ENCODE data around the gene TNS3.

The TNS3 gene

GRCh38 chr7:47394751-47395252 is 187.1 kb downstream of the TNS3 start:
- no peak for TF ChIP-seq CTCF (IDR thresholded peaks at IDR 0.05; ENCODE audit: borderline replicate concordance, insufficient read depth, low read depth, low read length)
- H3K4me3 ChIP-seq (ENCODE audit: low read depth, low read length) = no peak overlapping the region

- no peak overlapping the region for H3K4me3 ChIP-seq (ENCODE audit: low read depth, low read length)
- TF ChIP-seq CTCF (IDR thresholded peaks at IDR 0.05; ENCODE audit: borderline replicate concordance, insufficient read depth, low read depth, low read length) = no peak
Observed at GRCh38 chr7:47394216-47394615, 187.7 kb downstream of the TNS3 start.

- no peak for TF ChIP-seq CTCF (IDR thresholded peaks at IDR 0.05; ENCODE audit: borderline replicate concordance, insufficient read depth, low read depth, low read length)
- no peak overlapping the region for H3K4me3 ChIP-seq (ENCODE audit: low read depth, low read length)
Observed at GRCh38 chr7:47393406-47393805, 188.5 kb downstream of the TNS3 start.

- no peak overlapping the region for H3K4me3 ChIP-seq (ENCODE audit: low read depth, low read length)
- no peak for TF ChIP-seq CTCF (IDR thresholded peaks at IDR 0.05; ENCODE audit: borderline replicate concordance, insufficient read depth, low read depth, low read length)
Observed at GRCh38 chr7:47392241-47392759, 189.6 kb downstream of the TNS3 start.

GRCh38 chr7:47391726-47392125 is 190.2 kb downstream of the TNS3 start:
- no peak overlapping the region for H3K4me3 ChIP-seq (ENCODE audit: low read depth, low read length)
- no peak for TF ChIP-seq CTCF (IDR thresholded peaks at IDR 0.05; ENCODE audit: borderline replicate concordance, insufficient read depth, low read depth, low read length)

- H3K4me3 ChIP-seq (ENCODE audit: low read depth, low read length) = no peak overlapping the region
- TF ChIP-seq CTCF (IDR thresholded peaks at IDR 0.05; ENCODE audit: borderline replicate concordance, insufficient read depth, low read depth, low read length) = no peak
Observed at GRCh38 chr7:47390914-47391313, 191.0 kb downstream of the TNS3 start.

GRCh38 chr7:47389923-47390630 is 191.8 kb downstream of the TNS3 start:
- no peak for TF ChIP-seq CTCF (IDR thresholded peaks at IDR 0.05; ENCODE audit: borderline replicate concordance, insufficient read depth, low read depth, low read length)
- H3K4me3 ChIP-seq (ENCODE audit: low read depth, low read length) = no peak overlapping the region

All from GM12875 (cell line).